Measurements from ENCODE around the gene RSF1.

Gene RSF1

DNA sequence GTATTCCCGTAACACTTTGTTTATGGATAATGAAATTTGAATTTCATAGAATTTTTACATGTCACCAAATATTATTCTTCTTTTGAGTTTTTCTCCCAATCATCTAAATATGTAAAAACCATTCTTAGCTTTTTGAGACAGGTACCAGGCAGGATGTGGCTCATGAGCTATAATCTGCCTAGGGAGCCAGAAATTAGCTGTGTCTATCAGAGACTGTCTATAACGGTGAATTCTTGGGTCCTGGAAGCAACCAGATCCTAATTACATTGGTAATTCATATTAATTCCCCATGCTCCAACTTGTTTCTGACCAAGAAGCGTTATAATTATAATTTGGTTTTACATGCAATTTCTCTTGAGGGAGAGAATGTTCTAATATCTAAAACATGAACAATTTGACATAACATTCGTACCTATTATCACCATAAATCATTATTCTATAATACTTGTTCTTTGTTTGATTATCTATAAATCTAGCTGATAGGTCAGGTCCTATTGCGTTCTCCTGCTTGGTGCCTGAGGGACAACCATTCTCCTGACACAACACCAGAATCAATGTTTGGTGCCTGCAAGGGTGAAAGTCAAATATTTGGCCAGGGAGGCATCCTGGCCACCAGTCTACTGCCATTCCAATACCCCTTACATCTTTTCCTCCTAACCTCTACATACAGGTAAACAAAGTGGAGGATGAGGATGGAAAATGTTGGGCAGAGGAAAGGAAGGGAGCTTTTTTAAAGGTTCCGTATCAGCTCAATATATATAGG is 69.9 kb downstream of the RSF1 start:
- H3K9me3 ChIP-seq (ENCODE audit: control insufficient read depth, insufficient read depth, low read depth, low read length): no peaks in the 10 kb centered on the region
- ChIA-PET POLR2A (no interaction called here), CTCF (interaction anchor here (0.5 kb wide), 1 partner anchor 45 kb away, joined by 4 read pairs; no protein-coding TSS in a partner anchor)
- H3K27ac ChIP-seq (ENCODE audit: extremely low read depth, low read depth, low read length): no peak overlapping the region
- no peaks in the 10 kb centered on the region for H3K4me1 ChIP-seq (ENCODE audit: control insufficient read depth, insufficient read depth, low read length)
- H3K36me3 ChIP-seq (ENCODE audit: control insufficient read depth in 2 of 2, insufficient read depth in 1 of 2, low read length in 2 of 2): peaks cover 4 to 5% of the 10 kb centered on the region in 2 experiments; a peak in 2 of 3 replicates
- TF ChIP-seq, protein P1, sequence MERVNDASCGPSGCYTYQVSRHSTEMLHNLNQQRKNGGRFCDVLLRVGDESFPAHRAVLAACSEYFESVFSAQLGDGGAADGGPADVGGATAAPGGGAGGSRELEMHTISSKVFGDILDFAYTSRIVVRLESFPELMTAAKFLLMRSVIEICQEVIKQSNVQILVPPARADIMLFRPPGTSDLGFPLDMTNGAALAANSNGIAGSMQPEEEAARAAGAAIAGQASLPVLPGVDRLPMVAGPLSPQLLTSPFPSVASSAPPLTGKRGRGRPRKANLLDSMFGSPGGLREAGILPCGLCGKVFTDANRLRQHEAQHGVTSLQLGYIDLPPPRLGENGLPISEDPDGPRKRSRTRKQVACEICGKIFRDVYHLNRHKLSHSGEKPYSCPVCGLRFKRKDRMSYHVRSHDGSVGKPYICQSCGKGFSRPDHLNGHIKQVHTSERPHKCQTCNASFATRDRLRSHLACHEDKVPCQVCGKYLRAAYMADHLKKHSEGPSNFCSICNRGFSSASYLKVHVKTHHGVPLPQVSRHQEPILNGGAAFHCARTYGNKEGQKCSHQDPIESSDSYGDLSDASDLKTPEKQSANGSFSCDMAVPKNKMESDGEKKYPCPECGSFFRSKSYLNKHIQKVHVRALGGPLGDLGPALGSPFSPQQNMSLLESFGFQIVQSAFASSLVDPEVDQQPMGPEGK (tag by site-specific recombination; IDR thresholded peaks at IDR 0.05): no peak
- TF ChIP-seq ZNF48 (tag by site-specific recombination; IDR thresholded peaks at IDR 0.05) (no peak), ZNF266 (tag by site-specific recombination; IDR thresholded peaks at IDR 0.05; ENCODE audit: low read depth) (no peak), ZNF561 (tag by site-specific recombination; IDR thresholded peaks at IDR 0.05; ENCODE audit: borderline replicate concordance) (no peak), ZNF169 (tag by site-specific recombination; IDR thresholded peaks at IDR 0.05) (no peak), ZNF501 (tag by site-specific recombination; IDR thresholded peaks at IDR 0.05) (no peak), SP3 (tag by site-specific recombination; IDR thresholded peaks at IDR 0.05) (no peak), GLIS1 (tag by site-specific recombination; IDR thresholded peaks at IDR 0.05) (no peak), ZNF549 (tag by site-specific recombination; IDR thresholded peaks at IDR 0.05) (no peak), ZNF544 (tag by site-specific recombination; IDR thresholded peaks at IDR 0.05) (no peak)
- TF ChIP-seq, protein P2, sequence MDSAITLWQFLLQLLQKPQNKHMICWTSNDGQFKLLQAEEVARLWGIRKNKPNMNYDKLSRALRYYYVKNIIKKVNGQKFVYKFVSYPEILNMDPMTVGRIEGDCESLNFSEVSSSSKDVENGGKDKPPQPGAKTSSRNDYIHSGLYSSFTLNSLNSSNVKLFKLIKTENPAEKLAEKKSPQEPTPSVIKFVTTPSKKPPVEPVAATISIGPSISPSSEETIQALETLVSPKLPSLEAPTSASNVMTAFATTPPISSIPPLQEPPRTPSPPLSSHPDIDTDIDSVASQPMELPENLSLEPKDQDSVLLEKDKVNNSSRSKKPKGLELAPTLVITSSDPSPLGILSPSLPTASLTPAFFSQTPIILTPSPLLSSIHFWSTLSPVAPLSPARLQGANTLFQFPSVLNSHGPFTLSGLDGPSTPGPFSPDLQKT (IDR thresholded peaks at IDR 0.05; ENCODE audit: borderline replicate concordance, low read depth, low read length): no peak
- TF ChIP-seq, protein P3, sequence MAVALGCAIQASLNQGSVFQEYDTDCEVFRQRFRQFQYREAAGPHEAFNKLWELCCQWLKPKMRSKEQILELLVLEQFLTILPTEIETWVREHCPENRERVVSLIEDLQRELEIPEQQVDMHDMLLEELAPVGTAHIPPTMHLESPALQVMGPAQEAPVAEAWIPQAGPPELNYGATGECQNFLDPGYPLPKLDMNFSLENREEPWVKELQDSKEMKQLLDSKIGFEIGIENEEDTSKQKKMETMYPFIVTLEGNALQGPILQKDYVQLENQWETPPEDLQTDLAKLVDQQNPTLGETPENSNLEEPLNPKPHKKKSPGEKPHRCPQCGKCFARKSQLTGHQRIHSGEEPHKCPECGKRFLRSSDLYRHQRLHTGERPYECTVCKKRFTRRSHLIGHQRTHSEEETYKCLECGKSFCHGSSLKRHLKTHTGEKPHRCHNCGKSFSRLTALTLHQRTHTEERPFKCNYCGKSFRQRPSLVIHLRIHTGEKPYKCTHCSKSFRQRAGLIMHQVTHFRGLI (tag by site-specific recombination; IDR thresholded peaks at IDR 0.05): no peak
- TF ChIP-seq, protein P4, sequence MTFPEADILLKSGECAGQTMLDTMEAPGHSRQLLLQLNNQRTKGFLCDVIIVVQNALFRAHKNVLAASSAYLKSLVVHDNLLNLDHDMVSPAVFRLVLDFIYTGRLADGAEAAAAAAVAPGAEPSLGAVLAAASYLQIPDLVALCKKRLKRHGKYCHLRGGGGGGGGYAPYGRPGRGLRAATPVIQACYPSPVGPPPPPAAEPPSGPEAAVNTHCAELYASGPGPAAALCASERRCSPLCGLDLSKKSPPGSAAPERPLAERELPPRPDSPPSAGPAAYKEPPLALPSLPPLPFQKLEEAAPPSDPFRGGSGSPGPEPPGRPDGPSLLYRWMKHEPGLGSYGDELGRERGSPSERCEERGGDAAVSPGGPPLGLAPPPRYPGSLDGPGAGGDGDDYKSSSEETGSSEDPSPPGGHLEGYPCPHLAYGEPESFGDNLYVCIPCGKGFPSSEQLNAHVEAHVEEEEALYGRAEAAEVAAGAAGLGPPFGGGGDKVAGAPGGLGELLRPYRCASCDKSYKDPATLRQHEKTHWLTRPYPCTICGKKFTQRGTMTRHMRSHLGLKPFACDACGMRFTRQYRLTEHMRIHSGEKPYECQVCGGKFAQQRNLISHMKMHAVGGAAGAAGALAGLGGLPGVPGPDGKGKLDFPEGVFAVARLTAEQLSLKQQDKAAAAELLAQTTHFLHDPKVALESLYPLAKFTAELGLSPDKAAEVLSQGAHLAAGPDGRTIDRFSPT (tag by site-specific recombination; IDR thresholded peaks at IDR 0.05): no peak
- TF ChIP-seq, protein P5, sequence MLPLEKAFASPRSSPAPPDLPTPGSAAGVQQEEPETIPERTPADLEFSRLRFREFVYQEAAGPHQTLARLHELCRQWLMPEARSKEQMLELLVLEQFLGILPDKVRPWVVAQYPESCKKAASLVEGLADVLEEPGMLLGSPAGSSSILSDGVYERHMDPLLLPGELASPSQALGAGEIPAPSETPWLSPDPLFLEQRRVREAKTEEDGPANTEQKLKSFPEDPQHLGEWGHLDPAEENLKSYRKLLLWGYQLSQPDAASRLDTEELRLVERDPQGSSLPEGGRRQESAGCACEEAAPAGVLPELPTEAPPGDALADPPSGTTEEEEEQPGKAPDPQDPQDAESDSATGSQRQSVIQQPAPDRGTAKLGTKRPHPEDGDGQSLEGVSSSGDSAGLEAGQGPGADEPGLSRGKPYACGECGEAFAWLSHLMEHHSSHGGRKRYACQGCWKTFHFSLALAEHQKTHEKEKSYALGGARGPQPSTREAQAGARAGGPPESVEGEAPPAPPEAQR (tag by site-specific recombination; IDR thresholded peaks at IDR 0.05): no peak
- TF ChIP-seq, protein P6, sequence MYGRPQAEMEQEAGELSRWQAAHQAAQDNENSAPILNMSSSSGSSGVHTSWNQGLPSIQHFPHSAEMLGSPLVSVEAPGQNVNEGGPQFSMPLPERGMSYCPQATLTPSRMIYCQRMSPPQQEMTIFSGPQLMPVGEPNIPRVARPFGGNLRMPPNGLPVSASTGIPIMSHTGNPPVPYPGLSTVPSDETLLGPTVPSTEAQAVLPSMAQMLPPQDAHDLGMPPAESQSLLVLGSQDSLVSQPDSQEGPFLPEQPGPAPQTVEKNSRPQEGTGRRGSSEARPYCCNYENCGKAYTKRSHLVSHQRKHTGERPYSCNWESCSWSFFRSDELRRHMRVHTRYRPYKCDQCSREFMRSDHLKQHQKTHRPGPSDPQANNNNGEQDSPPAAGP (tag by site-specific recombination; IDR thresholded peaks at IDR 0.05): no peak
- H3K4me3 ChIP-seq (ENCODE audit: low read depth, low read length): no peak overlapping the region

Measured in HEK293 (cell line).